Central memory CD8-positive, alpha-beta T cell (primary cell): ENCODE results near the gene SSC5D.

Source experiments
- ATAC-seq: fragments of 150-1000 bp; cut with Tn5 transposase; replicated peaks from 2 replicates; pipeline ENCODE4 v1.10.0; 2022; ENCODE audit warnings: mild to moderate bottlenecking, moderate FRiP score, moderate number of reproducible peaks; ENCODE audit not compliant: poor library complexity, severe bottlenecking; ENCODE audit errors: extremely low read depth
- DNase-seq, 2 donors: peaks; one replicate each; pipeline ENCODE4 v3.0.0; 2021; ENCODE audit warnings: low spot score in 2 of 2
- H3K27ac Mint-ChIP-seq: one replicate; pipeline ENCODE4 v1.8.0; 2022; ENCODE audit warnings: low read depth, mild to moderate bottlenecking, moderate library complexity, mixed read lengths
- H3K27me3 Mint-ChIP-seq: one replicate; pipeline ENCODE4 v1.8.0; 2022; ENCODE audit warnings: mixed read lengths
- H3K36me3 Mint-ChIP-seq: one replicate; pipeline ENCODE4 v1.8.0; 2022; ENCODE audit warnings: mild to moderate bottlenecking, moderate library complexity, mixed read lengths; ENCODE audit not compliant: insufficient read depth
- H3K4me1 Mint-ChIP-seq: one replicate; pipeline ENCODE4 v1.8.0; 2022; ENCODE audit warnings: mixed read lengths
- H3K4me3 Mint-ChIP-seq: one replicate; pipeline ENCODE4 v1.8.0; 2022; ENCODE audit warnings: mild to moderate bottlenecking, moderate library complexity, mixed read lengths
- H3K9me3 Mint-ChIP-seq: one replicate; pipeline ENCODE4 v1.8.0; 2022; ENCODE audit warnings: mixed read lengths

SSC5D gene

GRCh38 chr19:55468054-55468393, 20.2 kb upstream of the SSC5D start:
- DNase-seq: no peak
- no peaks in the 10 kb centered on the region for H3K9me3 Mint-ChIP-seq
- H3K4me1 Mint-ChIP-seq: no peaks in the 10 kb centered on the region
- H3K4me3 Mint-ChIP-seq: no peak overlapping the region
- H3K27ac Mint-ChIP-seq: no peak overlapping the region
- no peak for ATAC-seq
- H3K36me3 Mint-ChIP-seq: peaks cover 2% of the 10 kb centered on the region
- no peaks in the 10 kb centered on the region for H3K27me3 Mint-ChIP-seq

- Mint-ChIP-seq H3K36me3 (peaks cover 4% of the 10 kb centered on the region), H3K27ac (no peak overlapping the region), H3K9me3 (no peaks in the 10 kb centered on the region), H3K27me3 (no peaks in the 10 kb centered on the region), H3K4me3 (no peak overlapping the region), H3K4me1 (peaks cover 6% of the 10 kb centered on the region)
- DNase-seq (no peak), ATAC-seq (no peak)
Observed at GRCh38 chr19:55471266-55471665, 17.0 kb upstream of the SSC5D start.

GRCh38 chr19:55472463-55472862, 15.8 kb upstream of the SSC5D start:
- Mint-ChIP-seq H3K27me3 (no peaks in the 10 kb centered on the region), H3K4me3 (no peak overlapping the region), H3K36me3 (peaks cover 9% of the 10 kb centered on the region), H3K27ac (no peak overlapping the region), H3K9me3 (no peaks in the 10 kb centered on the region), H3K4me1 (peaks cover 12% of the 10 kb centered on the region)
- no peak for ATAC-seq
- DNase-seq: no peak

- Mint-ChIP-seq H3K27ac (no peak overlapping the region), H3K9me3 (no peaks in the 10 kb centered on the region), H3K27me3 (no peaks in the 10 kb centered on the region), H3K36me3 (peaks cover 9% of the 10 kb centered on the region), H3K4me1 (peaks cover 21% of the 10 kb centered on the region), H3K4me3 (no peak overlapping the region)
- no peak for ATAC-seq
- DNase-seq: no peak
Observed at GRCh38 chr19:55473225-55474012, 14.8 kb upstream of the SSC5D start.

GRCh38 chr19:55474269-55475265, 13.7 kb upstream of the SSC5D start:
- H3K27ac Mint-ChIP-seq: no peak overlapping the region
- DNase-seq (no peak), ATAC-seq (no peak)
- H3K4me3 Mint-ChIP-seq: peak overlapping the region; percentile 80
- H3K36me3 Mint-ChIP-seq: peaks cover 12% of the 10 kb centered on the region
- no peaks in the 10 kb centered on the region for H3K9me3 Mint-ChIP-seq
- no peaks in the 10 kb centered on the region for H3K27me3 Mint-ChIP-seq
- peaks cover 32% of the 10 kb centered on the region for H3K4me1 Mint-ChIP-seq

GRCh38 chr19:55476100-55476775, 12.0 kb upstream of the SSC5D start, which contains the start of gene ZNF628:
ZNF628 (plus strand) TSS chr19:55476617; CDS start chr19:55479911, 3,294 bp downstream.
- Mint-ChIP-seq H3K27ac (peak within 1 kb of the TSS; percentile 92), H3K4me1 (peaks cover 38% of the 10 kb centered on the region), H3K9me3 (no peaks in the 10 kb centered on the region), H3K4me3 (peak within 1 kb of the TSS; percentile 80), H3K36me3 (peaks cover 15% of the 10 kb centered on the region), H3K27me3 (no peaks in the 10 kb centered on the region)
- peak; percentile 88 to 95 for DNase-seq
- peak; percentile 95 for ATAC-seq

- H3K36me3 Mint-ChIP-seq: peaks cover 18% of the 10 kb centered on the region
- H3K4me3 Mint-ChIP-seq: peak overlapping the region; percentile 80
- H3K27ac Mint-ChIP-seq: peak overlapping the region; percentile 92
- H3K4me1 Mint-ChIP-seq: peaks cover 38% of the 10 kb centered on the region
- no peak for DNase-seq
- no peaks in the 10 kb centered on the region for H3K27me3 Mint-ChIP-seq
- no peak for ATAC-seq
- no peaks in the 10 kb centered on the region for H3K9me3 Mint-ChIP-seq
Observed at GRCh38 chr19:55477905-55478304, 10.3 kb upstream of the SSC5D start.

- Mint-ChIP-seq H3K4me3 (peak overlapping the region; percentile 80), H3K9me3 (no peaks in the 10 kb centered on the region), H3K4me1 (peaks cover 38% of the 10 kb centered on the region), H3K36me3 (peaks cover 18% of the 10 kb centered on the region), H3K27me3 (no peaks in the 10 kb centered on the region), H3K27ac (no peak overlapping the region)
- ATAC-seq (no peak), DNase-seq (no peak)
Observed at GRCh38 chr19:55478364-55478763, 9.9 kb upstream of the SSC5D start.

GRCh38 chr19:55479045-55479444, 9.2 kb upstream of the SSC5D start:
- peak overlapping the region; percentile 6 for H3K4me3 Mint-ChIP-seq
- H3K27me3 Mint-ChIP-seq: no peaks in the 10 kb centered on the region
- H3K27ac Mint-ChIP-seq: no peak overlapping the region

GRCh38 chr19:55479451-55480230, 8.6 kb upstream of the SSC5D start:
- Mint-ChIP-seq H3K36me3 (peaks cover 18% of the 10 kb centered on the region), H3K4me3 (no peak overlapping the region), H3K27ac (no peak overlapping the region), H3K9me3 (no peaks in the 10 kb centered on the region), H3K4me1 (peaks cover 38% of the 10 kb centered on the region), H3K27me3 (no peaks in the 10 kb centered on the region)
- DNase-seq (no peak), ATAC-seq (no peak)

More at GRCh38 chr19:55479045-55479444, 9.2 kb upstream of the SSC5D start:
- H3K36me3 Mint-ChIP-seq: peaks cover 18% of the 10 kb centered on the region
- H3K4me1 Mint-ChIP-seq: peaks cover 38% of the 10 kb centered on the region
- ATAC-seq (no peak), DNase-seq (no peak)
- no peaks in the 10 kb centered on the region for H3K9me3 Mint-ChIP-seq

- no peaks in the 10 kb centered on the region for H3K9me3 Mint-ChIP-seq
- ATAC-seq (no peak), DNase-seq (no peak)
- no peak overlapping the region for H3K27ac Mint-ChIP-seq
- no peak overlapping the region for H3K4me3 Mint-ChIP-seq
- H3K4me1 Mint-ChIP-seq: peaks cover 43% of the 10 kb centered on the region
- H3K36me3 Mint-ChIP-seq: peaks cover 22% of the 10 kb centered on the region
- H3K27me3 Mint-ChIP-seq: no peaks in the 10 kb centered on the region
Observed at GRCh38 chr19:55481148-55481793, 7.0 kb upstream of the SSC5D start.
